Neural progenitor cell (in vitro differentiated cells): ENCODE results near the gene RITA1. TPM values are rescaled to one million over a fixed set of nuclear protein-coding genes. Genes with fewer than 3 reads are reported as not detected.

Source experiments
- DNase-seq: peaks from one replicate; pipeline ENCODE4 v3.0.0-alpha.2; 2016; ENCODE audit warnings: low spot score
- H2AFZ ChIP-seq: fragments of 200-600 bp; sonication (generic); replicated peaks from 2 replicates; pipeline ENCODE4 v1.6.1; 2016; ENCODE audit warnings: antibody characterized with exemption
- H3F3A ChIP-seq: fragments of 200-600 bp; sonication (generic); 2 replicates; pipeline ENCODE4 v1.6.1; 2016; ENCODE audit warnings: antibody characterized with exemption, low read depth
- H3K27ac ChIP-seq: fragments of 200-600 bp; sonication (generic); 2 replicates; pipeline ENCODE4 v1.5.1; 2016; ENCODE audit warnings: mild to moderate bottlenecking
- H3K27me3 ChIP-seq: fragments of 200-600 bp; sonication (generic); 2 replicates; pipeline ENCODE4 v1.6.1; 2016; ENCODE audit warnings: mild to moderate bottlenecking, moderate library complexity
- H3K36me3 ChIP-seq: fragments of 200-600 bp; sonication (generic); 2 replicates; pipeline ENCODE4 v1.5.1; 2016
- H3K4me1 ChIP-seq: fragments of 200-600 bp; sonication (generic); 2 replicates; pipeline ENCODE4 v1.6.1; 2016; ENCODE audit warnings: mixed run types
- H3K4me2 ChIP-seq: fragments of 200-600 bp; sonication (generic); 2 replicates; pipeline ENCODE4 v1.6.1; 2016
- H3K4me3 ChIP-seq: fragments of 200-600 bp; sonication (generic); 2 replicates; pipeline ENCODE4 v1.5.1; 2016
- H3K79me2 ChIP-seq: fragments of 200-600 bp; sonication (generic); 2 replicates; pipeline ENCODE4 v1.6.1; 2016; ENCODE audit warnings: low read depth
- H3K9ac ChIP-seq: fragments of 200-600 bp; sonication (generic); 2 replicates; pipeline ENCODE4 v1.6.1; 2016
- H3K9me3 ChIP-seq: fragments of 200-600 bp; sonication (generic); 2 replicates; pipeline ENCODE4 v1.5.1; 2016; ENCODE audit warnings: low read depth
- H4K20me1 ChIP-seq: fragments of 200-600 bp; sonication (generic); 2 replicates; pipeline ENCODE4 v1.6.1; 2016; ENCODE audit warnings: low read depth
- H3K27ac Mint-ChIP-seq: 3 replicates; pipeline ENCODE4 v1.8.0; 2021; ENCODE audit warnings: mixed read lengths
- H3K27me3 Mint-ChIP-seq: 2 replicates; pipeline ENCODE4 v1.8.0; 2022; ENCODE audit warnings: low read depth, mild to moderate bottlenecking, inconsistent platforms, moderate library complexity, mixed read lengths; ENCODE audit not compliant: insufficient read depth
- H3K36me3 Mint-ChIP-seq: 3 replicates; pipeline ENCODE4 v1.8.0; 2021; ENCODE audit warnings: mixed read lengths
- H3K4me1 Mint-ChIP-seq: 3 replicates; pipeline ENCODE4 v1.8.0; 2021; ENCODE audit warnings: mixed read lengths
- H3K4me3 Mint-ChIP-seq: 3 replicates; pipeline ENCODE4 v1.8.0; 2021; ENCODE audit warnings: mild to moderate bottlenecking, moderate library complexity, mixed read lengths
- H3K9me3 Mint-ChIP-seq: 3 replicates; pipeline ENCODE4 v1.8.0; 2020; ENCODE audit warnings: mixed read lengths
- CTCF ChIP-seq: fragments of 200-600 bp; sonication (generic); IDR thresholded peaks from 2 replicates; pipeline ENCODE4 v1.5.1; 2017; ENCODE audit warnings: antibody characterized with exemption, mild to moderate bottlenecking
- EZH2 ChIP-seq: fragments of 200-600 bp; sonication (generic); IDR thresholded peaks from 2 replicates; pipeline ENCODE4 v1.6.1; 2017; ENCODE audit warnings: antibody characterized with exemption, mild to moderate bottlenecking, moderate library complexity
- EZH2phosphoT487 ChIP-seq: fragments of 200-600 bp; sonication (generic); IDR thresholded peaks from 2 replicates; pipeline ENCODE4 v1.6.1; 2017; ENCODE audit warnings: antibody characterized with exemption
- total RNA-seq: library from RNA; depleted of rRNA; stranded (reverse); fragments of >200 nt; gene quantifications from 2 replicates; pipeline ENCODE4 v1.2.3, GENCODE V29; 2015; ENCODE audit warnings: low replicate concordance

The RITA1 gene
- total RNA-seq, 1 donor from 2014 or later, result 13.7 TPM

- peak overlapping the region; percentile 54 for H3K27ac Mint-ChIP-seq
- peaks cover 6% of the 10 kb centered on the region for H3K9me3 Mint-ChIP-seq
- Histone ChIP-seq H3K4me3 (no peak overlapping the region), H3F3A (no peaks in the 10 kb centered on the region), H3K4me2 (no peak overlapping the region), H4K20me1 (no peaks in the 10 kb centered on the region), H3K36me3 (no peaks in the 10 kb centered on the region), H3K9me3 (no peaks in the 10 kb centered on the region), H3K27ac (no peak overlapping the region), H3K79me2 (no peaks in the 10 kb centered on the region), H3K9ac (no peak overlapping the region), H2AFZ (no peak overlapping the region), H3K27me3 (no peaks in the 10 kb centered on the region), H3K4me1 (no peaks in the 10 kb centered on the region)
- DNase-seq, result no peak
- no peak overlapping the region for H3K4me3 Mint-ChIP-seq
- no peak for TF ChIP-seq EZH2
- no peak for TF ChIP-seq CTCF
- TF ChIP-seq EZH2phosphoT487, result no peak
- no peaks in the 10 kb centered on the region for H3K36me3 Mint-ChIP-seq
- peaks cover 2% of the 10 kb centered on the region for H3K27me3 Mint-ChIP-seq
- peaks cover 18% of the 10 kb centered on the region for H3K4me1 Mint-ChIP-seq
Measured at GRCh38 chr12:113142173-113142885, 43.2 kb upstream of the RITA1 start.

- Histone ChIP-seq H3K4me2 (no peak overlapping the region), H3K4me1 (no peaks in the 10 kb centered on the region), H4K20me1 (no peaks in the 10 kb centered on the region), H3F3A (no peaks in the 10 kb centered on the region), H3K27ac (no peak overlapping the region), H3K36me3 (no peaks in the 10 kb centered on the region), H3K9ac (no peak overlapping the region), H3K27me3 (no peaks in the 10 kb centered on the region), H3K4me3 (no peak overlapping the region), H3K79me2 (no peaks in the 10 kb centered on the region), H2AFZ (no peak overlapping the region), H3K9me3 (no peaks in the 10 kb centered on the region)
- Mint-ChIP-seq H3K9me3 (peaks cover 8% of the 10 kb centered on the region), H3K27ac (peak overlapping the region; percentile 39), H3K4me1 (peaks cover 18% of the 10 kb centered on the region), H3K36me3 (no peaks in the 10 kb centered on the region), H3K27me3 (peaks cover 2% of the 10 kb centered on the region), H3K4me3 (no peak overlapping the region)
- TF ChIP-seq CTCF (no peak), EZH2 (no peak), EZH2phosphoT487 (no peak)
- DNase-seq, result no peak
Measured at GRCh38 chr12:113142886-113143332, 42.6 kb upstream of the RITA1 start.

- H3K9me3 ChIP-seq, result no peaks in the 10 kb centered on the region
- no peaks in the 10 kb centered on the region for H3K36me3 ChIP-seq
- no peak for DNase-seq
- H3K4me1 ChIP-seq, result no peaks in the 10 kb centered on the region
- no peak overlapping the region for H3K4me2 ChIP-seq
- H3K9me3 Mint-ChIP-seq, result peaks cover 8% of the 10 kb centered on the region
- no peak overlapping the region for H2AFZ ChIP-seq
- no peak overlapping the region for H3K4me3 ChIP-seq
- H4K20me1 ChIP-seq, result no peaks in the 10 kb centered on the region
- no peaks in the 10 kb centered on the region for H3K79me2 ChIP-seq
- H3F3A ChIP-seq, result peaks cover 3% of the 10 kb centered on the region
- H3K9ac ChIP-seq, result no peak overlapping the region
- TF ChIP-seq CTCF, result no peak
- no peak for TF ChIP-seq EZH2
- no peak for TF ChIP-seq EZH2phosphoT487
- no peaks in the 10 kb centered on the region for H3K36me3 Mint-ChIP-seq
- H3K27ac ChIP-seq, result no peak overlapping the region
- peaks cover 2% of the 10 kb centered on the region for H3K27me3 Mint-ChIP-seq
- H3K27me3 ChIP-seq, result no peaks in the 10 kb centered on the region
- H3K4me1 Mint-ChIP-seq, result peaks cover 18% of the 10 kb centered on the region
- H3K4me3 Mint-ChIP-seq, result no peak overlapping the region
- no peak overlapping the region for H3K27ac Mint-ChIP-seq
Measured at GRCh38 chr12:113143959-113144358, 41.6 kb upstream of the RITA1 start.
